GM18520 (cell line): ENCODE measurements around the gene ZDHHC7.

Experiments
- ATAC-seq: cut with Tn5 transposase; IDR thresholded peaks from one replicate; pipeline ENCODE4 v1.9.1; 2021; ENCODE audit not compliant: unreplicated experiment

Gene ZDHHC7

DNA sequence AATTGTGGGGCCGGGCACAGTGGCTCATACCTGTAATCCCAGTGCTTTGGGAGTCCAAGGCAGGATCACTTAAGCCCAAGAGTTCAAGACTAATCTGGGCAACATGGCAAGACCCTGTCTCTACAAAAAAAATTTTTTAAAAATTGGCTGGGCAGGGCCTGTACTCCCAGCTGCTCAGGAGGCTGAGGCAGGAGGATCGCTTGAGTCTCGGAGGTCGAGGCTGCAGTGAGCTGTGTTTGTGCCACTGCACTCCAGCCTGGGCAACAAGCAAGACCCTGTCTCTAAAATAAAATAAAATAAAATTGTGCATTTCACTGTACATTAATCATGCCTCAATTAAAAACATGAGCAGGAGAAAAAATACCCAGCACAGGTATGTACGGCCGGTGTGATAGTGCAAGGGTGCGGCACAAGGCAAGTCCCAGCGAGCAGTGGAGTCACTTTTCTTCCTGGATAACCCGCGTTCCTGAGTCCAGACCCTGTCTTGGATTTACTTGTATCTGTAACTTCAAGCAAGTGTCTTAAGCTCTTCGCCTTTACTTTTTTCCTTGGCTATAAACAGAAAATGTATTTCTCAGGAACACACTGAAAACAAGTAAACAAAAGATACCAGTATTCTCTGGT lies 11.4 kb downstream of the ZDHHC7 start:
- no peak for ATAC-seq

DNA sequence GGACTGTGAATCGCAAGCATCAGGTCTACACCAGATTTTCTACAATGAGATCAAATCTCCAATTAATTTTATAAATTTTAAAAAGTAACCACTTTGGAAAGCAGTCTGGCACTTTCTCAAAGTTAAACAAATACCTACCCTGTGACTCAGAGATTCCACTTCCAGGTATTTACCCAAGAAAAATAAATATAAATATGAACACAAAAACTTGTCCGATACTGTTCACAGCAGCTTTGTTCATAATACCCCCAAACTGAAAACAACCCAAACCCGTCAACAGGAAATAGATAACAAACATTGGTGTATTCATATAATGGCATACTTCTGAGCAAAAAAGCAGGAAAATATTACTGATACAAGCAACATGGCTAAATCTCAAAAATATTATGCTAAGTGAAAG lies 12.1 kb downstream of the ZDHHC7 start:
- no peak for ATAC-seq

DNA sequence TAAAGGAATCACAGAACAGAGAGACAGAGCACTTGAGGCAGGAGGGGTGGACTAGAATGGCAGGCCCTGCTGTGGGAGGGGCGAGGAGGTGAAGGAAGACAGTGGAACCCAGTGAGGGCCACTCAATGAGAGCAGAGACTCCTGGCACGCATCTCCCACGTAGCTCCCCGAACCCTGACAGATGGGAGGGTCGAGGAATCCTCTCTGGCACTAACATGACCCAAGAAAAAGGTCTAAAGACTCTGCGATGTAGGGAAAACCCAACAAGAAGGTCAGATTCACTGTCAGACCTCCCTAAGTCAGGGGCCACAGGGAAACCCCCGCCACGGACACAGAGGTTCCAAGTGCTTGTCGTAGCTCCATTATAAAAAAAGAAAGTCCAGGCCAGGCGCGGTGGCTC lies 15.0 kb downstream of the ZDHHC7 start:
- no peak for ATAC-seq

DNA sequence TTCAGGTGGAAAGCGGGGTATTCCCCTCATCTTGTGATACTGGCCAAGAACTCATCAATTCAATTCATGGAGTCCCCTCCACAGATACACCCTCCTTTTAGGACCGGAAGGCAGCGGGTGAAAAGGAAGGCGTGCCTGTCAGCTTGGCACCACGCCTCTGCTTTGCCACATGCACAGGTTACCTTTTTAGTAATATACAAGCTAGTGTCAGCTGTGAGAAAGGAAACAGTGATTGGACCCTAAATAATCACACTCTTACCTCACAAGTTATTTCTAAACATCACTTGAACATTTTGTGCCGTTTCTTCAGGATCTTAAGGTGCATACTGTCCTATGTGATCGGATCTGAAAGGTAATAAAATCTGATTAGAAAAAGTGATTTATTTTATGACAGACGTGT lies 15.7 kb downstream of the ZDHHC7 start:
- ATAC-seq, result no peak

DNA sequence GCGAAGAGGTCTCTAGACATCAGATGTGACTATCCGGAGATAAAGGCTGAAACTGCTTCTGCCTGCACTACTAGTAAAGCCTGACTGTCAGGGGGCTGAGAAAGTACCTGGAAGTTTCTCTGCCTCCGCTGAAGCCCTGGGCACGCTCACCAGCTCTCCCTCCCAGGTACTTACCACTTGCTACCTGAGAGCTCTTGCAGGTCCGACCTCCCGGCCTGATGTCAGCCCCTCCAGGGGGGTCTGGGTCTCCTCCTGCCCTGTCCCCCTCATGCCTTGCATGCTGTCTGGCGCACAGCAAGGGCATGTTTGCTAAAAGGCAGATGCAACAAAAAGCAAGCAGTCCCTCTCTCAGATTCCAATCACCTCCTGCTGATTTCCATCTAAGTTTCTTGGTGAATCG lies 17.4 kb downstream of the ZDHHC7 start:
- ATAC-seq, result no peak

DNA sequence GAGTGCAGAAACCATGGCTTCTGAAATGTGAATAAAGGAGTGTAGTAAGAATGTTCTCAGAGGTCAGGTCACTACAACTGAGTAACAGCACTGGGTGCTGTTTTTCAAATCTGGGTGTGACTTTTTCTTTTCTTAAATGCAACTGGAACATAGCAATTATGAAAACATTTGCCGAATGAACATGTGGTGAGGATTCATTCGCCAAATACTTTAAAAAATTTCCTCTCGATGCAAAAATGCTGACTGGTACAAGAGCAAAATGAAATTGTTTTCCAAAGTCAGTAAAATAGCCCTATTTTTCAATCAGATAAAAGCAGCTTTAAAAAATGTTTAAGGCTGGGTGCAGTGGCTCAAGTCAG lies 18.6 kb downstream of the ZDHHC7 start:
- ATAC-seq, result no peak

DNA sequence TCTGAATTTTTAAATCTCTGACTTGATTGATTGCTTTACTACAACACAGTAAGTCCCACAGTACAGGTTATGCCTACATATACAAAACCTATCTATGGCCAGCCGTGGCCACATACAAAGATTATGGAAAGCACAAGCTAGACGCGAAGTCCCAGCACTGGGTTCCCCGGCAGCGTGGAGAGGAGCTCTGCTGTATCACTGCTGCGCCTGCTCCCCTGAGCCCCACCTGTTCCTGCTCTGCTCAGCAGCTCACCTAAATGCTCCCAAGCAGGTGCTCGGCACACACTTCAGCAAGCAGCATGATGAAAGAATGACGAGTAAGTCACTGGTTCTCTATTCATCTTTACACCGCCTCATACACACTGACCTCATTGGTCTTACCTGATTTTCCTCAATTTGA lies 20.6 kb downstream of the ZDHHC7 start:
- ATAC-seq, result no peak

DNA sequence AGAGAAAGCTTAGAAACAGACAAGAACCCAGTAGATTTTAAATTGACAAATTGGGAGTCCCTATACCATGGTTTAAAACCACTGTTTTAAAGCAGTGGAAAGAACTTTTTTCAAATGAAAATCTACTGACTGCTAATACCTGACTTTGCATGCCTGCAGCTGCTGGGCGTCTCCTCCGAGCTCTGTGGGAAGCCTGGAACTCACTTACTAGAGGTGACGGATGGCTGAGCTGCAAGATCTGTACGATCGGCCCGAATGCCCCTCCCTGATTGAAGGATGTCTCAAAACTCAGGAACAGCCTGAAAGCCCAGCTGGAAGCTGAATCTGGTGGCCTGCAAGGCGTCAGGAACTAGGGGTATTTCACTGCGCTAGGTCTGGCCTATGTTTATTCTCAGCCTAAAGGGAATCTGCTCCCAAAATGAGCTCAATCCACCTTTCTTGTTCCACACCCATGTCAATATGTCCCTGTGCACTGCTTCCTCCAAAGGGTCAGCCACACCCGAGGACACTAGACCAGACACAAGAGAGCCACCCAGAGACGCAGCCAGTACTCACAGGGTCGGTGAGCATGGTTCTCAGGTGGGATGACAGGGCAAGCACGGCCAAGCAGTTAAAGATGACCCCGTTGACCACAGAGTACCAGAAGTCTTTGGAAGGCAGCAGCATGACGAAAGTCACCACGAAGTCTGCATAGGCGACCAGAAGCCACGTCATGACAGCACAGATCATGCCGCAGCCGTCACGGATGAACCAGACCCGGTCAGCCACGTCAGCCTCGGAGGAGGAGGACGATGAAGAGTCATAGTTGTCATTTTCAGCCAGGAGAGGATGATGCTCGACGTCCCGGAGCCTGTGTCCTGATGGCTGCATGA lies 21.4 kb downstream of the ZDHHC7 start:
- ATAC-seq, result no peak

DNA sequence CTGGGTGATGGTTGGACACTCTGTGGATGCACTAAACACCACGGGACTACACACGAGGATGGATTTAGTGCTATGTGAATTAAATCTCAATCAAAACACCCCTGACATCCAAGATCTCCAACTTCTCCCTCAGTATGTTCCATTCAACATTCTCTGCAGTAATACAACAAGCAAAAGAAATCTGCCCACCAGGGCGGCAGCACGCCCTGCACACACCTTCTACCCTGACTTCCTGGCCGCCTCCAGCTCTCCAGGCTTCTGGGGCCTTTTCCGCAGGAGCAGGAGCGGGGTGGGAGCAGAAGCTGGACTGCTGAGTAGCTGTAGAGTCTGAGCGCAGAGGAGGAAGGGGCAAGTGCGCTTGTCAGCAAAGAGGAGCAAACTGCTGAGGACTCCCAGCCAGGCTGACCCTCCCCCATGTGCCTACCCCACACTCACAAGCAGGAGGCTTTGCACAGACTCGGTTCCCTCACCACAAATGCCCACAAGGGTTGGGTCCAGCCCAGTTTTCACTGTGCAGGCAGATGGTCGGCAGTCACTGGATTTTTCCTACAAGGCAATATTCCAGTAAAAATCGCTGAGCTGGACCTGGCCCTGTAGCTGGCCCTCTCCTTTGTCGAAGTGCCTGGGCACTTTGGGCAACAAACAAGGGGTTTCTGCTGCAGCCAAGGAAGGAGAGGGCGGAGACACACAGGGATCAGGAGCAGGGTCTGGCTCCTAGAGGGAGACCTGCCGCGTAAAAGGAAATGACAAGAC lies 22.8 kb downstream of the ZDHHC7 start:
- ATAC-seq, result no peak

DNA sequence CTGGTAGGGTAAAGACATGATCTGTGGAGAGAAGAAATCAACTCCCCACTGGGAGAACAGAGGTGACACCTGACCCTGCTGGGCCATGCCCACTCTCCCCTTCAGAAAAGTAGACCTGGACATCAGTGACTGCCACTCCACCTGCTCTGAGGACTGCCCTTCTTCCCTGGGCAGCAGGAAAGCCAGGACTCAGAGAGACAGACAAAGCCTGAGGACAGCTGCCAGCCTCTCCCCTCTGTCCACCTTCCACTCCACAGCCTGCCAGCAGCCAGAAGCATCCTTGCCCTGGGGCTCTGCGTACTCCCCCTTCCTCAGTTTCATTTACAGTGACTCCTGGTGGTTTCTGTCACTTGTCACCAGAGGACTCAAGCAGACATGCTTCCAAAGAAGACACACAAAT lies 24.5 kb downstream of the ZDHHC7 start:
- no peak for ATAC-seq

DNA sequence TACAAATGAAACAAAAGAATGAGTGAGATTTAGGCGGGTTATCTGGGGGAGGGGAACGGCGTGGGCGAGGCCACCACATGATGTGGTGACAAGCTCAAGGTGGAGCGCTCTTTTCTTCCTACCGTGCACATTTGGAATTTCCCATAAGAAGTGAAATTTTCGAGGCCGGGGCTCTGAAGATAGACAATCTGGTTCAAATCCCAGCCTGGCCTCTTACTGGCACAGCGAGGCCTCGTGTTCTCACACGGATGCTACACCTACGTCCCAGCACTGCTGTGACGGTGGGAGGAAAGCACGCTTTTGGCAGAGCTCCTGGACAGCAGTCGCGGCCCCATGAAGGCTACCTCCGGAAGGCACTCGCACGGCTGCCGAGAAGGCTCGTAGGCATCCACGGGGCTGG lies 25.2 kb downstream of the ZDHHC7 start:
- ATAC-seq, result no peak

DNA sequence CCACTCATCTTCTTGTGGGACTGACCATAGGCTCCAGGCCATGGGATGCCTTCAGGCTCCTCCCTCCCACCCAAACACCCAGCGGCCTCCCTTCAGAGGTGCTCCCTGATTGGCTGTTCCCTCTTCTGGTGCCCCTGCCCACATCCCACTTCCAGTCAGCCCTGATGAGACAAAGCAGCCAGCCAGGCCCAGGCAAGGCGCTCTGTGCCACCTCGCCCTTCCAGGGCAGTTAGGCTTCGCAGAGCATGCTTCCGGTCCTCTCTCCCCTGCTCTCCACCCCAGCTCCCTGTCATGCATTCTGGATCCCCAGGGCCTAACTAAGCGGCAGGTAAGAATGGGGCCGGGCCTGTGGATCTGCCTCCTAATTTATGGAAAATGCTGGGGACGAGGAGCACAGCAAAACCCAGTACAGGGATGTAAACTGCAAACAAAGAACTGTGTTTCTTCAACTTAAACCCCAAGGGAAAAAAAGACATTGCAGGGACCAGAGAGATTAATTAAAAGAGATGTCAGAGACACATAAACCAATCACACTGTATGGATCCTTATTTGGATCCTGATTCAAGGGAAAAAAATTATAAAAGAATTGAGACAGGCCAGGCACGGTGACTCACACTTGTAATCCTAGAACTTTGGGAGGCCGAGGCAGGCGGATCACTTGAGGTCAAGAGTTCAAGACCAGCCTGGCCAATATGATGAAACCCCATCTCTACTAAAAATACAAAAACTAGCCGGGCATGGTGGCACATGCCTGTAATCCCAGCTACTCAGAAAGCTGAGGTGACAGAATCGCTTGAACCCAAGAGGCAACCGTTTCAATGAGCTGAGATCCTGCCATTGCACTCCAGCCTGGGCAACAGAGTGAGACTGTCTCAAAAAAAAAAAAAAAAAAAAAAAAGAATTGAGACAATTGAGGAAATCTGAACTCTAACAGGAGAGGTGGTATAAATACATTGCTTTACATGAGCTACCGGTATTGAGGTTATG lies 26.0 kb downstream of the ZDHHC7 start:
- ATAC-seq, result no peak

DNA sequence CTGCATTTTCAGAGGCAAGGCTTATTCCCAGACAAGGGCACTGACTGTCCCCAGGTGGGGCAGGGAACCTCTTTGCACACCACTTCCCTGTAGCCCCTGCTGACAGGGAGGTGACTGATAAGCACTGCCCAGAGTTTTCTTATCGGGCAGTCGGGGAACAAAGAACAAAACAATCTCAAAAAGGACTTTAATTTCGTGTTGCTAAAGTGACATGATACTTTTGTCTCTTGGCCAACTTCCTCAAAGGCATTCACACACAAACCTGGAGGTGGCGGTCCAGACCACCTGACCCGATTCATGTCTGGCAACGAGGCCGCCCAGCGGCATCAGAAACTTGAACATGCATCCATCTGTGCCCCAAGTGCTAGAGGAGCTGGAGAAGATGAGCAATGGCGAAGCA lies 28.9 kb downstream of the ZDHHC7 start:
- no peak for ATAC-seq

DNA sequence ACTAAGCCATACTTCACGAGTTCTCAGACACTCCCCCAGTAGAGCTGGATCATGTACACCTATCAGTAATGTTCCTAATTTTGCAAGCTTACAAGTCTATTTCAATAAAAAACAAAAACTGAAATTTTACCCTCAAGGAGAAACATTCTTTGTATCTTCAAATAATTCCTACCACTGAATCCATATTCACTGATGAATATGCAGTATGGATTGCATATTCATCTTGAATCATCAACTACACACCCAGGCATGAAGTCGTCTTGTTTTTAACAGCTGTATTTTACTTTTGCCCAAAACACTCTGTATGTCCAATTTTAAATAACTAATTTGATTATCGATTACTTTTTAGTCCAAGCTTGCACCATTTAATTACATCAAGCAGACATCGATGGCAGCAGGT lies 31.8 kb downstream of the ZDHHC7 start:
- no peak for ATAC-seq

DNA sequence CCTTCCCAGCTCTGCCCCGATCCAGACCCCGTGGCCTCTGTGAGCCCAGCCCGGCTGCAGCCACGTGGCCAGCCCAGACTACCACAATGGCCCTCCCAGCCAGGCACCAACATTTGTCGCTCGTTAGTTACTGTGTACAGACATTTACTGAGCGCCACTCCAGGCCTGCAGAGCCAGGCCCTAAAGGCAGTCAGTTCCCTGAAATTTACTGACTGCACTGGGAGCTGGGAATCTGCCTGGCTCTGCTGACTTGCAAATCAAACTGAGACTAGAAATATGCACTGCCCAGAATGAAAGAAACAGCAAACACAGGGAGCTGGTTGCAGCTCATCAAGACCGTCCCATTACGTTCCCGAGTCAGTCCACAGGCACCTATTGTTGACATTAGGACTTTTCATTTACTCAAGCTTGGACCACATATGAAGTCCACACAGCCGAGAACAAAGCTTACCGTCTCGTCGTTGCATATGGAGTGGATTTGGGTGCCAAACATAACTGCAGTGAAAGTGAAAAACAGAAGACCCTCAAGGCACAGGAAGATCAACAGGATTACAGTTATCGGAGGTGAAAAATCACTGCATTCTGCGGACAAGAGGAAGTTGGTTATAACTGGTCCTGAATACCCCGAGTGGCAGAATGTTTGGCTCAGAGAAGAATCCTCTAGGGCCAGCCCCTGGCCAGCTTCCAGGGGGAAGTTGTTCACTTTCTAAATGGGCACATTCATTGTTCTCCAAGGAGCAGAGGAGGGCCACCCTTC lies 34.5 kb downstream of the ZDHHC7 start:
- ATAC-seq, result no peak

DNA sequence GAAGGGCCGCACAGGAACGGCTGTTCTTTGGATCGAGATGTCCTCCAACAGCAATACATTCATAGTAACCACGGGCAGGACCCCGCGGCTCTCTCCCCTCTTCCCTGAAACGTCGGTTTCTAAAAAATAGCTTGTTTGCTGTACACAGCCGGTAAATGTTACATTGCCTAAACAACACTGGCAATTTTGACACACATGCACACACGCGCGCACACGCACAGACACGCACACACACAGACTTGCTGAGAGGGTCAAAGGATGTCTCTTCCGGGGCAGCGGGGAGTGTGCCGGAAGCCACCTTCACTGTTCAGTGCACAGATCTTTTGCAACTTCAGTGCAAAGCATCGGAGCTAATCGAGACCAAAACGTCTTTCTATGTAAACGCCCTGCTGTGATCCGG lies 35.8 kb downstream of the ZDHHC7 start:
- no peak for ATAC-seq

DNA sequence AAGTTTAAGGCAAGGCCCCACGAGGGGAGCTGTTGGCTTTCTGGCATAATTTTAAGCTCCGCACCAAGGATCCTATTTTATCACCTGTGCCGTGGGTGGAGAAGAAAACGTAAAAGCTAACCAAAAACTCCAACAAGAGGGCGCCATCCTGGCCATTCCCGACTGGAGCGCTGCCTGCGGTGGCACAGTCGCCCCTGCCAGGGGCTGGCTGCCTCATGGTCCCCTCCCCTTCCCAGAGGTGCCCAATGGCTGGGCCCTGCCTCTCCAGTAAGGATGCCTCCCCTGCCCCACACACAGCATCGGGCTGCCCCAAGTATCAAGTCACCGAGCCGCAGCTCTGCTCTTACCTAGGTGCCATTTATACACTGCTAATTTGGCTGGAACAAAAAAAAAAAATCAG lies 36.3 kb downstream of the ZDHHC7 start:
- ATAC-seq, result no peak

DNA sequence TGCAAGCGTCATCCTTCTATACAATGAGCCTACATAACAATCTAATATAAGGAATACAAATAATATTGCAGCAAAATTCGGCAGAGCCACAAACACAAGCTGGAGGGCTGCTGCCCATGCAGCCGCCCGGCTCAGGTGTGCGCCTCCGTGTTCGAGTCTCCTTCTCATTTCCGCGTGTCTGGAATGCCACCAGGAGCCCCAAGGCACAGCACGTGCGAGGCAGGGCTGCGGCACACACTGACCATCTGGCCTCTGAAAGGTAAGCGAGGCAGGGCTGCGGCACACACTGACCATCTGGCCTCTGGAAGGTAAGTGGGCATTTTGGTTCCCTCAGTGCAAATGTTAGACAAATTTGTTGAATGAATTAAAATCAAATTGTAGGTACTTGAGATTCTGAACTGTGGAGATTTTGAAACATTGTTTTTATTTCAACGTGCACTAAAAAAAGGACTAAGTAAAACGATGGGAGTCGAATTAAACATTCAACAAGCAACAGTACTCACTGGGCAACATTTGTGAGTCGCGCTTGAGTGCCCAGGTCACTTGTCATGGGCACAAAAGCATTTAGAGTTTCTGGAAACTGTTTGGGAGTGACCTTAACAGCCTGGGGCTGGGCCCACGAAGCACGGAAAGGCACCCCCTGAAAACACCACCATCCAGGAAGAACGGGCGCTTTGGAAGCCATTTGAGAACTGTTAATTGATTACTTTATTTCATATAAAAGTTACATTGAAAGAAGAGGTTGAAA lies 37.4 kb downstream of the ZDHHC7 start:
- ATAC-seq, result no peak

DNA sequence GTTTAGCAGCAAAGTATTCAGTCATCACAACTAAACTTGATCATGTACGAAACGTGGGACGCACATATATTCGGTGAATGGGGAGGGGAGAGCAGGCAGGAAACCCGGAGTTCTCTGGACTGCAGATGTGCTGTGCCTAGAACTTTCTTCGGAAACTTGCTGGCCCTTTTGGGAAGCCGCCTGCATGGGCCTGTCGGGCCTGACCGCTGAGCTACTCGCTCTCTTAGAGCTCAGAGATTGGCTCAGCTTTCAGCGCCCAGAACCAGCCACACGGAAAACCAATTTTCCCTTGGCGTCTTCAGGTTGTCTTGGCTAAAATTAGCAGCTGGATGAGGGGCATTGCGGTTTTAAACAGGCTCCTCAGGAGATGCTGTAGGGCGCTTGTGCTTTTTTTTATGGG lies 38.1 kb downstream of the ZDHHC7 start:
- ATAC-seq, result no peak
